Rectal smooth muscle tissue (tissue), 1 donor: ENCODE results near the gene PACSIN2.
A peak's percentile ranks its signal among the peaks of the same experiment; 100 is the strongest.

Source experiments
- H3K27ac ChIP-seq: one replicate; pipeline ENCODE4 v1.7.0; 2013; ENCODE audit warnings: low read depth, low read length, inconsistent platforms
- H3K27me3 ChIP-seq: one replicate; pipeline ENCODE4 v1.7.0; 2013; ENCODE audit warnings: low read length; ENCODE audit not compliant: control insufficient read depth, insufficient read depth
- H3K36me3 ChIP-seq: one replicate; pipeline ENCODE4 v1.7.0; 2013; ENCODE audit warnings: low read length; ENCODE audit not compliant: control insufficient read depth, insufficient read depth
- H3K4me1 ChIP-seq: one replicate; pipeline ENCODE4 v1.7.0; 2013; ENCODE audit warnings: low read length; ENCODE audit not compliant: control insufficient read depth, insufficient read depth
- H3K4me3 ChIP-seq: one replicate; pipeline ENCODE4 v1.7.0; 2013; ENCODE audit warnings: low read length
- H3K9ac ChIP-seq: one replicate; pipeline ENCODE4 v1.7.0; 2013; ENCODE audit warnings: low read length

The PACSIN2 gene

GRCh38 chr22:42830161-42830560, 184.8 kb downstream of the PACSIN2 start:
- no peaks in the 10 kb centered on the region for H3K27me3 ChIP-seq
- H3K9ac ChIP-seq, result no peak overlapping the region
- H3K4me1 ChIP-seq, result no peaks in the 10 kb centered on the region
- no peak overlapping the region for H3K27ac ChIP-seq
- H3K36me3 ChIP-seq, result peaks cover 20% of the 10 kb centered on the region
- H3K4me3 ChIP-seq, result no peak overlapping the region

GRCh38 chr22:42829302-42829701, 185.6 kb downstream of the PACSIN2 start:
- no peaks in the 10 kb centered on the region for H3K27me3 ChIP-seq
- H3K9ac ChIP-seq, result no peak overlapping the region
- no peak overlapping the region for H3K4me3 ChIP-seq
- peaks cover 18% of the 10 kb centered on the region for H3K36me3 ChIP-seq
- no peak overlapping the region for H3K27ac ChIP-seq
- H3K4me1 ChIP-seq, result no peaks in the 10 kb centered on the region

- Histone ChIP-seq H3K4me3 (no peak overlapping the region), H3K4me1 (no peaks in the 10 kb centered on the region), H3K9ac (no peak overlapping the region), H3K27me3 (no peaks in the 10 kb centered on the region), H3K27ac (no peak overlapping the region), H3K36me3 (peaks cover 13% of the 10 kb centered on the region)
These were observed 189.2 kb downstream of the PACSIN2 start for GRCh38 chr22:42825796-42826195.

GRCh38 chr22:42821386-42821785, 193.6 kb downstream of the PACSIN2 start:
- Histone ChIP-seq H3K9ac (peak overlapping the region; percentile 18), H3K27me3 (no peaks in the 10 kb centered on the region), H3K4me1 (peaks cover 7% of the 10 kb centered on the region), H3K27ac (no peak overlapping the region), H3K4me3 (no peak overlapping the region), H3K36me3 (peaks cover 11% of the 10 kb centered on the region)

GRCh38 chr22:42820045-42820763, 194.7 kb downstream of the PACSIN2 start:
- peaks cover 7% of the 10 kb centered on the region for H3K4me1 ChIP-seq
- no peak overlapping the region for H3K9ac ChIP-seq
- H3K27me3 ChIP-seq, result no peaks in the 10 kb centered on the region
- no peak overlapping the region for H3K27ac ChIP-seq
- peaks cover 11% of the 10 kb centered on the region for H3K36me3 ChIP-seq
- H3K4me3 ChIP-seq, result no peak overlapping the region
